Renal pelvis (tissue), 12 donors: ENCODE data around the gene TRIM13. TPM values are rescaled to one million over a fixed set of nuclear protein-coding genes. Genes with fewer than 3 reads are reported as not detected.
A peak's percentile ranks its signal among the peaks of the same experiment; 100 is the strongest.
"Not testable (repeated sequence)": the region's sequence is repeated elsewhere in the genome, so short reads cannot be mapped to it uniquely, and the experiment has no call there.

ENCODE experiments used
- DNase-seq: peaks from one replicate; pipeline ENCODE4 v3.0.0-alpha.2; 2013
- long read RNA-seq, 16 experiments: transcript quantifications; one replicate each; lab custom pipeline, GENCODE V29; 2026
- polyA plus RNA-seq, 3 donors: library from polyadenylated mRNA; unstranded; fragments of 120-200 nt; gene quantifications; one replicate each; pipeline ENCODE4 v1.2.1, GENCODE V29; 2013; ENCODE audit not compliant: insufficient read length in 3 of 3

TRIM13 gene
- polyA plus RNA-seq: 10 to 100 TPM; 42.4 to 51.1 (median 48.0) TPM
- long read RNA-seq, donor 1, full-length matches to known transcripts: 16 of 23 reads
- long read RNA-seq, donor 1, partial matches to known transcripts: 7 of 23 reads
- long read RNA-seq, donor 1, other reads (novel, unspliced or antisense): 0 of 23 reads
- long read RNA-seq, donor 2, full-length matches to known transcripts: 18 of 33 reads
- long read RNA-seq, donor 2, partial matches to known transcripts: 15 of 33 reads
- long read RNA-seq, donor 2, other reads (novel, unspliced or antisense): 0 of 33 reads
- long read RNA-seq, donor 3, full-length matches to known transcripts: 15 of 39 reads
- long read RNA-seq, donor 3, partial matches to known transcripts: 24 of 39 reads
- long read RNA-seq, donor 3, other reads (novel, unspliced or antisense): 0 of 39 reads
- long read RNA-seq, donor 4, full-length matches to known transcripts: 16 of 16 reads
- long read RNA-seq, donor 4, partial matches to known transcripts: 0 of 16 reads
- long read RNA-seq, donor 4, other reads (novel, unspliced or antisense): 0 of 16 reads
- long read RNA-seq, donor 5, partial matches to known transcripts: 0 of 8 reads
- long read RNA-seq, donor 5, other reads (novel, unspliced or antisense): 0 of 8 reads
- long read RNA-seq, donor 6, full-length matches to known transcripts: 24 of 37 reads
- long read RNA-seq, donor 6, partial matches to known transcripts: 13 of 37 reads
- long read RNA-seq, donor 6, other reads (novel, unspliced or antisense): 0 of 37 reads
- long read RNA-seq, donor 7, full-length matches to known transcripts: 22 of 53 reads
- long read RNA-seq, donor 7, partial matches to known transcripts: 31 of 53 reads
- long read RNA-seq, donor 7, other reads (novel, unspliced or antisense): 0 of 53 reads
- long read RNA-seq, donor 8, full-length matches to known transcripts: 6 of 15 reads
- long read RNA-seq, donor 8, partial matches to known transcripts: 9 of 15 reads
- long read RNA-seq, donor 8, other reads (novel, unspliced or antisense): 0 of 15 reads
- long read RNA-seq, donor 9, full-length matches to known transcripts: 21 of 21 reads
- long read RNA-seq, donor 9, partial matches to known transcripts: 0 of 21 reads
- long read RNA-seq, donor 9, other reads (novel, unspliced or antisense): 0 of 21 reads
- long read RNA-seq, donor 10, full-length matches to known transcripts: 20 of 26 reads
- long read RNA-seq, donor 10, partial matches to known transcripts: 0 of 26 reads
- long read RNA-seq, donor 10, other reads (novel, unspliced or antisense): 6 of 26 reads
- long read RNA-seq, donor 11, full-length matches to known transcripts: 14 of 14 reads
- long read RNA-seq, donor 11, partial matches to known transcripts: 0 of 14 reads
- long read RNA-seq, donor 11, other reads (novel, unspliced or antisense): 0 of 14 reads
- long read RNA-seq, donor 12, full-length matches to known transcripts: 29 of 54 reads
- long read RNA-seq, donor 12, partial matches to known transcripts: 25 of 54 reads
- long read RNA-seq, donor 12, other reads (novel, unspliced or antisense): 0 of 54 reads
- long read RNA-seq, donor 13, full-length matches to known transcripts: 9 of 9 reads
- long read RNA-seq, donor 13, partial matches to known transcripts: 0 of 9 reads
- long read RNA-seq, donor 13, other reads (novel, unspliced or antisense): 0 of 9 reads
- long read RNA-seq, donor 14: 0 reads
- long read RNA-seq, donor 15: 0 reads
- long read RNA-seq, donor 16, transcript TRIM13-204 (3 exons, 2,607 nt): major isoform, 8 of 14 reads
- long read RNA-seq, donor 16, transcript TRIM13-206 (3 exons, 1,489 nt): minor isoform, 6 of 14 reads
- long read RNA-seq, donor 16, partial matches to known transcripts: 0 of 14 reads
- long read RNA-seq, donor 16, other reads (novel, unspliced or antisense): 0 of 14 reads

- DNase-seq: peak; percentile 92
Observed at GRCh38 chr13:49996951-49997895, at the start of gene TRIM13. Gene TRIM13 (plus strand): TSS chr13:49997042. CDS start chr13:50011941, 14,899 bp downstream.

DNA sequence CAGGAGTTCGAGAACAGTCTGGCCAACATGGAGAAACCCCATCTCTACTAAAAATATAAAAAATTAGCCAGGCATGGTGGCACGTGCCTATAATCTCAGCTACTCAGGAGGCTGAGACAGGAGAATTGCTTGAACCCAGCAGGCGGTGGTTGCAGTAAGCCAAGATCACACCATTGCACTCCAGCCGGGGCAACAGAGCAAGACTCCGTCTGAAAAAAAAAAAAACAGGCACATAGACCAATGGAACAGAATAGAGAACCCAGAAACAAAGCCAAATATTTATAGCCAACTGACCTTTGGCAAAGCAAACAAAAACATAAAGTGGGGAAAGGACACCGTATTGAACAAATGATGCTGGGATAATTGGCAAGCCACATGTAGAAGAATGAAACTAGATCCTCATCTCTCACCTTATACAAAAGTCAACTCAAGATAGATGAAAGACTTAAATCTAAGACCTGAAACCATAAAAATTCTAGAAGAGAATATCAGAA lies 48.0 kb upstream of the TRIM13 start:
- DNase-seq: not testable (repeated sequence)

DNA sequence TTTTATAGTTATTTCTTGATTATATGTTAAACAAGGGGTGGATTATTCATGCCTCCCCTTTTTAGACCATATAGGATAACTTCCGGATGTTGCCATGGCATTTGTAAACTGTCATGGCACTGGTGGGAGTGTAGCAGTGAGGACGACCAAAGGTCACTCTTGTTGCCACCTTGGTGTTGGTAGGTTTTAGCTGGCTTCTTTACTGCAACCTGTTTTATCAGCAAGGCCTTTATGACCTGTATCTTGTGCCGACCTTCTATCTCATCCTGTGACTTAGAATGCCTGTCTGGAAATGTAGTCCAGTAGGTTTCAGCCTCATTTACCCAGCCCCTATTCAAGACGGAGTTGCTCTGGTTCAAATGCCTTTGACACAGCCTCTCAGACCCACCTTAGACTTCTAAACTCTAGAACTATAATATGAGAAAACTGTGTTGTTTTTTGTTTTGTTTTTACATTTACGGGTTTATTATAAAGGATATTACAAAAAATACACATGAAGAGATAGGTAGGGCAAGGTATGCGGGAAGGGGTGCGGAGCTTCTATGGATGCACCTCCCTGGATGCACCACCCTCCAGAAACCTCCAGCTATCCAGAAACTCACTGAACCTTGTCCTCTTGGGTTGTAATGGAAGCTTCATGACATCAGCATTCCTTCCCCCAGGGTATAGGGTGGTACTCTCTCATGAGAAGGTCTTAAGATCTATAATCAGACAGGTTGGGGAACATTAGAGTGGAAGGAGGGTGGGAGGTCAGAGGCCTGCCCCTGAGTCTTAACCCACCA lies 44.9 kb upstream of the TRIM13 start:
- DNase-seq: no peak

GRCh38 chr13:49953560-49953959 lies 43.3 kb upstream of the TRIM13 start:
- no peak for DNase-seq

DNA sequence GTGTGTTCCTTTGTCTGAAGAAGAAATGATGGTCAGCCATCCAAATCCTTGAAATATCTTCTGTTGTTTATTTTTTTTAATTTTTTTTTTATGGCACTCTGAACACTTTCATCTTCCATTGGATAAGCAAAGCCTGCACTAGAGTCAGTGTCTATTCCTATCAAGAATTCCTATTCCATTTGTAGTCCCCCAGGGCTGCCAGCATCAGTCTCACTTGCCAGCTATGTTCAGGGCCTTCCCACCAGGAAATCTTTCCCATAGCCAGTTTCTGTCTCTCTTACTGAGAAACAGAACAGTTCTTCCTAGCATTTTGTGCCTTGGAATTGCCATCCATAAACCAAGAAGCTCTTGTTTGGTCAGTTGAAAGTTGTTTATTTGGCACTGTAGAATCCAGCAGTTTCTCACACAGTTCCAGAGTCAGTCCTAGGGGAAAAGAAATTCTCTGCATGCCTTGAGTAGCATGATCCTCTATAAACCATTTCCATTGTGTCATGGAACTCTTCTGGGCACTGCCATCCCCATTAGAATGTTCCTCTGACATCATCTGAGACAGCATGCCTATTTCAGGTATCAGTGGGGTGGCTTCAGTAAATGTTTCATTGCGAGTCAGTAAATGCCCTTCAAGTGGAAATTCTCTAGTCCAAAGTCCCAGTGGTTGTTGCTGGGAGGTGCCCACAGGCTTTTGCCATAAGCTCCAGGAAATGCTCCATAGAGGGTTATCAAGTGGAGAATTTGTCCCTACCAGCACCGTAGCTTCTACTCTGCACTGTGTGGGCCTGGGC lies 42.0 kb upstream of the TRIM13 start:
- DNase-seq: no peak

DNA sequence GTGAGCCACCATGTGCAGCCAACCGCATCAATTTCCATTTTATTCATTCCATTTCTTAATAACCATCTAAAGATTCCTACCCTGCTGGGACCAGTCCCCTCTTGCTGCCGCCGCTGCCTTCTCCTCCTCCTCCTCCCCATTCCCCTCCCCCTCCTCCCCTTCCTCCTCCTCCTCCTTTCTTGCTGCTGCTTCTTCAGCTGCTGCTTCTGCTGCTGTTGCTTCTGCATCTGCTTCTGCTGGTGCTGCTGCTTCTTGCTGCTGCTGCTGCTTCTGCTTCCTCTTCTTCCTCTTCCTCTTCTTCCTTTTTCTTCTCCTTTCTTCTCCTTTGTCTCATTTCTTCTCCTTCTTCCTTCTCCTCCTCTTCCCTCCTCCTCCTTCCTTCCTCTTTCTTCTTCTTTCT lies 40.7 kb upstream of the TRIM13 start:
- DNase-seq: no peak

DNA sequence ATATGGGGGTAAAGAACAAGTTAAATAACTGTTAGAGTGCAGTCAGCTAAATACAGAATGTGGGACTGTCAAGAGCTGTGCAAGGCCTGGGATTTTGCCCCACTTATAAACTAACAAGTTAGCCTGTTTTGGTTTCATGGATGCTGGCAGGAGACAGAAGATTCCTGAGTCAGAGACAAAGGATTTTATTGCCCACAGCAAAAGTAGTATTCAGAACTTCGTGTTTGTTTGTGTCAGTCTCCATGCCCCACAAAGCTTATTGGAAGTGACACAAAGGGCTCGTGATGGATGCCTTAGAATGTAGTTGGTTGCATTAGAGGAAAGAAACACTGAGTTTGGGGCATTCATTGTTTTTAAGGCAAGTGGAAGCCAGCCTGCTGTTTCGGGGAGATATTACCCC lies 38.5 kb upstream of the TRIM13 start:
- no peak for DNase-seq

GRCh38 chr13:49967456-49967855 lies 29.4 kb upstream of the TRIM13 start:
- DNase-seq: no peak

DNA sequence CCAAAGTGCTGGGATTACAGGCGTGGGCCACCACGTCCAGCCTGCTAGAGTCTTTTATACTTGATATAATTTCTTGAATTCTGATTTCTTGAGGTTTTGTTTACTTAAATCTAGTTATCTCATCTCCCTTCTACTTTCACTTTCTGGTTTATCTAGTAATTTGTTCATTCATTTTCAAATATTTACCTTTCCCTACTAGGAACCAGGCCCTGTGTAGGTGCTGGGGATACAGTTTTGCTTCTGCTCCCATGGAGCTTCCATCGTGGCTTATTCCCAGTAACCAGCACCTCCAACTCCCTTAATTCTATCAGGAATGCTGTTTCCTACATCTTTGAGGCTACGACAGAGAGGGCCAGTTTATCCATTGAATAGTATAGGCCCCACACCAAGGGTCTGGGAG lies 24.1 kb upstream of the TRIM13 start:
- DNase-seq: no peak

DNA sequence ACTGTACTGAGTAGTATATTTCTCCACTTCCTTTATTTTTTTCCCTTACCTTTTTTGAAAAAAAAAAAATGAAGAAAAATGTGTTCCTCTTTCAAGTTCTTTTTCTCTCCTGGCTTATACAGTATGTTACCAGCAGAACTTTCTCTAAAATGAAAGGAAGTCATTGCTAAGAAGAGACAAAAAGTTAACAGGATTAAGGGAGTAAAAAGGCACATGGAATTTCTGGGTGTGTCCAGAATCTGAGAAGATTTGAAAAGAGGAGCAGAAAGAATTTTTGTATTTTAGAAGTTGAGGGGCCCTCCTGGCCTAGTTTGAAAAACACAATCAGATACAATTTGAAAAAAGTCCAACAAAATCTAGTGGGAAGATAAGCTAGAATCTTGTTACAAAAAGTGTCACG lies 21.0 kb upstream of the TRIM13 start:
- DNase-seq: no peak

- peak; percentile 58 for DNase-seq
Observed at GRCh38 chr13:49976314-49977258, 20.3 kb upstream of the TRIM13 start.

DNA sequence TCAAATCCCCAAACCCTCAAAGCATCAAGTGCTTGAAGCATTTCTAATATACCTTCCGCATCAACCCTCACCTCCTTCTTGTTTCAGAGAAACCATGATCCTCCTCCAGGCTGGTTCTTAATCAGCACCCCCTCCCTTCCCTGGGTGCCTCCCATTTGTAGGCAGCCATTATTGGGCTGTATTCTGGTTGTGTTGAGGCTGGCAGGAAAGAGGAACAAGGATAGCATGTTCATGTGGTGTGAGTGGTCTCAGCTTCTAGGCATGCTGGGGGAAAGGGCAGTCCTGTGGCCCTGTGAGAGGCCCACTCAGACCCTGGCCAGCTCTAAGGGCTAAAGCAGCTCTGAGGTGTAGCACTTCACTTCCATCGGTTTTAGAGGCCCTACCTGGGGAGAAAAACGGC lies 18.9 kb upstream of the TRIM13 start:
- DNase-seq: no peak

DNA sequence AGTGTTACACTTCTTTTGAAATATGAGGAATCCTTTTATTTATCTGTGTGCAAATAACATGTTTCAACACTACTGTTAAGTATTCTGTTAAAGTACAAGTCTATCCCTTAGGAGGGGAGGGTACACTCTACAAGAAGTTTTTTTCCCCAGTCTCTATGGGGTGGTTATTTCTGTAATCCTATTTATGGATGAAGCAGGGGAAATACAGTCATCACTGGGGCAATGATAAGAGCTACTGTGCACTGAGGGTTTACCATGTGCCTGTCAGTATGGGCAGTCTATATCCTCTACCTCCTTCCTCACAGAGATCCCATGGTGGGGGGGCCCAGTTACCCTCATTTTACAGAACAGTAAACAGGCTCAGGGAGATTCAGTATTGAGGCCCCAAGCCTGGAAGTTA lies 16.6 kb upstream of the TRIM13 start:
- DNase-seq: no peak

- no peak for DNase-seq
Observed at GRCh38 chr13:49985129-49985528, 11.7 kb upstream of the TRIM13 start.

- no peak for DNase-seq
Observed at GRCh38 chr13:49986471-49986870, 10.4 kb upstream of the TRIM13 start.

DNA sequence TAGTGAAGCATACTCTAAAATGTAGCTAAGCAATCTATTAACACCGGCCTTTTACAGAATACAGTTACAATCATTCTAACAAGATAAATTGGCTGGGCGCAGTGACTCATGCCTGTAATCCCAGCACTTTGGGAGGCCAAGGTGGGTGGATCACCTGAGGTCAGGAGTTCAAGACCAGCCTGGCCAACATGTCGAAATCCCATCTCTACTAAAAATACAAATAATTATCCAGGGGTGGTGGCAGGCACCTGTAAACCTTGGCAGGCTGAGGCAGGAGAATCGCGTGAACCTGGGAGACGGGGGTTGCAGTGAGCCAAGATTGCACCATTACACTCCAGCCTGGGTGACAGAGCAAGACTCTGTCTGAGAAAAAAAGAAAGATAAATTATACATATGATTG lies 6.2 kb upstream of the TRIM13 start:
- DNase-seq: not testable (repeated sequence)
